GM13977 (cell line): ENCODE data around the gene LIMCH1.

Experiments
- DNase-seq: peaks from one replicate; pipeline ENCODE4 v3.0.0; 2012; ENCODE audit warnings: low spot score
- in situ Hi-C: fragments of 300-500 bp; cut with MboI; formaldehyde crosslinking; loops from one replicate; pipeline ENCODE4 v1.12.0; 2022; ENCODE audit warnings: low sequenced_read_pairs, low pct_unique_long_range_greater_than_20kb, mixed read lengths, inconsistent platforms; ENCODE audit not compliant: unreplicated experiment
- TF ChIP-seq, protein P1 (sequence below): IDR thresholded peaks from 2 replicates; pipeline ENCODE4 v1.5.1; 2012; ENCODE audit warnings: mild to moderate bottlenecking, control low read depth; ENCODE audit not compliant: insufficient read depth; ENCODE audit errors: extremely low read depth, missing control alignments

LIMCH1 gene

DNA sequence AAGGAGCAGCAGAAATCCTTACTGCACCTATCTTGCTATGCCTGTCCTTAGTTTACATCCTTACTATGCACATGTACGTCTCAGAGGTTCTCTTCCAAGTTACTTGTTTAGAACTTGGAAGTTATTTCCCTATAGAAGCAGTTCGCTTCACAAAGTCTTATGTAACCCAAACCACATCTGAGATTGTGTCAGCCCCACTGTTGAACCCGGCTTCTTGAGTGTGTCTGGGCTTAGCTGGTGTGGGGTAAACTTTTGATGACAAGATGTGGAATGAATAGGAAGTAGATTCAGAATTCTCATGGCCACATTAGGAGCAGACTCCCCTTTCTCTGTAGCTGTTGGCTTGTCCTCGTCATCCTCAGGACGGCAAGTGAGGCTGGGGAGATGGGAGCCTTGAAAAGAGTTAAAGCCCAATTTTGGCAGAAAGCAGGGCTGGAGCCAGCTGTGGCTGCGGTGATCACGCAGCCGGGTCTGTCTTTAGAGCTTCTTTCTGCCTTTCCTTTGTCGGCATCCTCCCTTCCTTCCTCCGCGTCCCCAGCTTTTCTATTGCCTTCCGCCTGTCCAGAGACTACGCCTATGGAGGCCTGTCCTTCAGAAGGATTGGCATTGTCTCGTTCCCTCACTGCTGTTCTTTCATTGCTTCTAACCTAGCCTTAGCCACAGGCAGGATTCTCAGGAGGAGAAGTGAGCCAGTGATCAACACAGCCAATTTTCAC, 23.0 kb upstream of the LIMCH1 start:
- TF ChIP-seq, protein P1, sequence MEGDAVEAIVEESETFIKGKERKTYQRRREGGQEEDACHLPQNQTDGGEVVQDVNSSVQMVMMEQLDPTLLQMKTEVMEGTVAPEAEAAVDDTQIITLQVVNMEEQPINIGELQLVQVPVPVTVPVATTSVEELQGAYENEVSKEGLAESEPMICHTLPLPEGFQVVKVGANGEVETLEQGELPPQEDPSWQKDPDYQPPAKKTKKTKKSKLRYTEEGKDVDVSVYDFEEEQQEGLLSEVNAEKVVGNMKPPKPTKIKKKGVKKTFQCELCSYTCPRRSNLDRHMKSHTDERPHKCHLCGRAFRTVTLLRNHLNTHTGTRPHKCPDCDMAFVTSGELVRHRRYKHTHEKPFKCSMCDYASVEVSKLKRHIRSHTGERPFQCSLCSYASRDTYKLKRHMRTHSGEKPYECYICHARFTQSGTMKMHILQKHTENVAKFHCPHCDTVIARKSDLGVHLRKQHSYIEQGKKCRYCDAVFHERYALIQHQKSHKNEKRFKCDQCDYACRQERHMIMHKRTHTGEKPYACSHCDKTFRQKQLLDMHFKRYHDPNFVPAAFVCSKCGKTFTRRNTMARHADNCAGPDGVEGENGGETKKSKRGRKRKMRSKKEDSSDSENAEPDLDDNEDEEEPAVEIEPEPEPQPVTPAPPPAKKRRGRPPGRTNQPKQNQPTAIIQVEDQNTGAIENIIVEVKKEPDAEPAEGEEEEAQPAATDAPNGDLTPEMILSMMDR = no peak
- in situ Hi-C loops = no loop called here
- DNase-seq = no peak

DNA sequence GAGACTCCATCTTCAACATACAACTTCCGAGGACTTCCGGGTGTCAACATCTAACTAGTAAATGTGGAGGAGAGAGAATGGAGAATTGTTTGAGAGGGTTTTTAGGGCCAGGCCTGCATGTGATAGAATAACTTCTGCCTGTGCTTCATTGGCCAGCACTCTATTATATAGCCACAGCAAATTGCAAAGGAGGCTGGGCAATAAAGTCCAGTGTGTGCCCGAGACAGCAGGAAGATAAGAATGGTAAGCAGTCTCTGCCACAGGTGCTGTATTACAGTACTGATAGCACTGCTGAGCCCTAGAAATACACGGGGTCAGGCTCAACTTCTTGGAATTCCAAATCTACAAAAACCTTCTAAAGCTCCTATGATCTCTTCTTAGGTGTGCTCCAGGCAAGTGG, 20.8 kb upstream of the LIMCH1 start:
- in situ Hi-C loops = no loop called here
- DNase-seq = no peak

DNA sequence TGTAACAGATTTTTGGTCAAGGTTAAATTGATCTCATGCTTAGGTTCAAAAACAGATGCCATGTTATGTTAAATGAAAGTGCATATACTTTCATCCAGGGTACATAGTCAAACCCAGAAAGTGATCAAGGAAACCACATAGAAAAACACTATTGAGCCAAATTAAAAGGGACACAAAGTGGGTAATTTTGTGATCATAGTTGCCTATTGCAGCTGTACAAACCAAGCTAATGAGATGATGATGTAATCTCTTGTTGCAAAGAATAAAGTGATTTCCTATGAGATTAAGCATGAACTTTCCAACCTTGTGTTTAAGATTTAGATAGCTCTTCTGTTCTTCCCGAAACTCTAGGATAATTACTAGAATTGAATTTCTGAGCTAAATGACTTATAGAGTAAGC, 20.2 kb upstream of the LIMCH1 start:
- in situ Hi-C loops = no loop called here
- TF ChIP-seq, protein P1 = no peak
- no peak for DNase-seq

More for the DNA sequence above, 20.8 kb upstream of the LIMCH1 start:
- TF ChIP-seq, protein P1 = no peak

DNA sequence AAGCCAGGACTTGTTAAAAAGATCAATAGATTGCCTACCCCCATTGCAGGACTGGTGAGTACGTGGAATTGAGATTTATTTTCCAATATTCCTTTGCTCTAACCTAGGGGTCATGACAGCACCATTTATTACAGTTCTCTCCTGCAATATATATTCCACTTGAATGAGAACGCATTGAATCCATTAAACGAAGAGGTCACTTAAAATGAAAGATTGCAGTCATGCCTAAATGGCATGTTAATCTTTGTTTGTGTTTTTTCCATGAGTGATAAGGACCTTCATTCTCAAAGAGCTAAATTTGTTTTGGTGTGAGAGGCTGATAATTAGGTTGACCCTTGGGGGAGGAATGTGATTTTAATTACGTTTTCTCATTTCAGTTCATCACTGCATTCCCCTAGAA, 13.5 kb upstream of the LIMCH1 start:
- TF ChIP-seq, protein P1 = no peak
- in situ Hi-C loops = no loop called here
- DNase-seq = no peak

DNA sequence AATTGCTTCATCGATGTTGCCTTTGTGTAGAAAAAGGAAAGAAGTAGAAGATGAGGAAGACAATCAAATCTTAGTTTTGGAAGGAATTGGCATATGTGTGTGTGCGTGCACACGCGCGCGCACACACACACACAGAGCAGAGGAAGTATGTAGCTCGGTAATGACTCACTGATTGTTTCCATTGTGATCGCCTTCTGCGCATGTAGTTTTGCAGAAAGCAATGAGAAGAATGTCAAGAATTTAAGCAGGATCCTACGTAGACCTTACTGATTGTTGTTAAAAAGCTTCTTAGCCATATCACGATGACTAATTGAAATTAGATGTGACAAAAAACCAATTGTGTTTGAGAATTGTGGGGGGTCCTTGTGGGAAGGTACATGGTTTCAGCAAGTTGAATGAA, 12.8 kb upstream of the LIMCH1 start:
- DNase-seq = no peak
- in situ Hi-C loops = no loop called here
- TF ChIP-seq, protein P1 = no peak

DNA sequence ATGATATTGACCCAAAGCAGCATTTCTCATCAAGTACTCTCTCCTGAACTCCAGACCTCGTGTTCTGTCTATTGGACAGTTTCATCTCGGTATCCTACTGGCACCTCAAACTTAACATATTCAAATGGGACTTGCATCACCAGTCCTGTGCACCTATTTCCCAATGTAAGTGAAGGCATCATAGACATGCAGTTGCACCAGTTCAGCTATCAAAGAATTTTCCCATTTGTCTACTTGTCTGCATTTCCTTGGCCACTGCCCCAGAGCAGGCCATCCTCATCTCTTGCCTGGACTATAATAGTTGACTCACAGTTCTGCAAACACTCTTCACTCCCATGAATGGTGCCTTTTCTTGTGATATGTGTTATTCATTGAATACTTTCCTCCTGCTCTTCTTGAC, 11.3 kb upstream of the LIMCH1 start:
- DNase-seq = no peak
- in situ Hi-C loops = no loop called here
- TF ChIP-seq, protein P1 = no peak
